Neuronal stem cell (in vitro differentiated cells): ENCODE measurements around the gene FEZ2.

Source experiments
- DNase-seq: peaks from one replicate; pipeline ENCODE4 v3.0.0-alpha.2; 2013; ENCODE audit warnings: low spot score
- H2AFZ ChIP-seq: one replicate; pipeline ENCODE4 v1.6.1; 2013; ENCODE audit warnings: mild to moderate bottlenecking, low read length, inconsistent platforms
- H2AK5ac ChIP-seq: 2 replicates; pipeline ENCODE4 v1.6.1; 2013; ENCODE audit warnings: low read depth, mild to moderate bottlenecking, inconsistent platforms, low read length, moderate library complexity, mixed read lengths
- H2BK120ac ChIP-seq: 2 replicates; pipeline ENCODE4 v1.6.1; 2013; ENCODE audit warnings: low read depth, mild to moderate bottlenecking, inconsistent platforms, low read length, moderate library complexity, mixed read lengths
- H2BK12ac ChIP-seq: one replicate; pipeline ENCODE4 v1.6.1; 2013; ENCODE audit warnings: low read length, inconsistent platforms
- H2BK15ac ChIP-seq: 2 replicates; pipeline ENCODE4 v1.6.1; 2013; ENCODE audit warnings: mild to moderate bottlenecking, low read length, inconsistent platforms, mixed read lengths
- H2BK5ac ChIP-seq: one replicate; pipeline ENCODE4 v1.6.1; 2013; ENCODE audit warnings: inconsistent platforms, mild to moderate bottlenecking, low read length, moderate library complexity
- H3K14ac ChIP-seq: one replicate; pipeline ENCODE4 v1.6.1; 2013; ENCODE audit warnings: low read length, inconsistent platforms
- H3K18ac ChIP-seq: 2 replicates; pipeline ENCODE4 v1.6.1; 2013; ENCODE audit warnings: low read length, inconsistent platforms
- H3K23ac ChIP-seq: 2 replicates; pipeline ENCODE4 v1.6.1; 2013; ENCODE audit warnings: low read depth, mild to moderate bottlenecking, mixed read lengths, low read length, inconsistent platforms; ENCODE audit not compliant: poor library complexity
- H3K27ac ChIP-seq: replicated peaks from 3 replicates; pipeline ENCODE4 v1.5.1; 2013; ENCODE audit warnings: low read length, inconsistent platforms
- H3K27me3 ChIP-seq, 3 experiments: 2 replicates each; pipeline ENCODE4 v1.6.1; 2013; ENCODE audit warnings: low read length in 3 of 3, mild to moderate bottlenecking in 2 of 3, inconsistent platforms in 1 of 3, low read depth in 1 of 3, mixed read lengths in 1 of 3, moderate library complexity in 1 of 3; ENCODE audit not compliant: control insufficient read depth in 3 of 3, insufficient read depth in 3 of 3
- H3K36me3 ChIP-seq, 2 donors: replicated peaks in 1 of 2; 2 replicates each; pipeline ENCODE4 v1.6.1; 2013; ENCODE audit warnings: low read length in 2 of 2; ENCODE audit not compliant: control insufficient read depth in 2 of 2, insufficient read depth in 2 of 2
- H3K4ac ChIP-seq: 2 replicates; pipeline ENCODE4 v1.6.1; 2013; ENCODE audit warnings: inconsistent platforms, mild to moderate bottlenecking, low read length, moderate library complexity
- H3K4me1 ChIP-seq, 2 donors: 1 replicate in 1 of 2; 2 replicates in 1 of 2; pipeline ENCODE4 v1.6.1; 2013; ENCODE audit warnings: low read length in 2 of 2, low read depth in 1 of 2; ENCODE audit not compliant: control insufficient read depth in 2 of 2, insufficient read depth in 1 of 2
- H3K4me2 ChIP-seq: one replicate; pipeline ENCODE4 v1.6.1; 2013; ENCODE audit warnings: mild to moderate bottlenecking, low read length, inconsistent platforms; ENCODE audit not compliant: insufficient read depth, poor library complexity, severe bottlenecking
- H3K4me3 ChIP-seq, 2 donors: 2 replicates each; pipeline ENCODE4 v1.5.1; 2013; ENCODE audit warnings: low read length in 2 of 2, mild to moderate bottlenecking in 2 of 2, inconsistent platforms in 1 of 2, moderate library complexity in 1 of 2
- H3K79me1 ChIP-seq: one replicate; pipeline ENCODE4 v1.6.1; 2013; ENCODE audit warnings: low read depth, mild to moderate bottlenecking, inconsistent platforms, low read length, moderate library complexity
- H3K9ac ChIP-seq: one replicate; pipeline ENCODE4 v1.6.1; 2013; ENCODE audit warnings: mild to moderate bottlenecking, low read depth, low read length, inconsistent platforms; ENCODE audit not compliant: poor library complexity
- H3K9me3 ChIP-seq, 2 donors: replicated peaks in 1 of 2; 2 replicates each; pipeline versions ENCODE3 to v1.6.1; 2013; ENCODE audit warnings: low read length in 2 of 2, mild to moderate bottlenecking in 2 of 2, inconsistent platforms in 1 of 2, low read depth in 1 of 2, mixed read lengths in 1 of 2, moderate library complexity in 1 of 2; ENCODE audit not compliant: control insufficient read depth in 2 of 2, insufficient read depth in 1 of 2
- H4K8ac ChIP-seq: one replicate; pipeline ENCODE4 v1.6.1; 2013; ENCODE audit warnings: low read depth, mild to moderate bottlenecking, inconsistent platforms, low read length, moderate library complexity
- H4K91ac ChIP-seq: one replicate; pipeline ENCODE4 v1.6.1; 2013; ENCODE audit warnings: low read length, low read depth, mild to moderate bottlenecking, inconsistent platforms; ENCODE audit not compliant: poor library complexity
- WGBS, 2 donors: extraction: QIAGEN DNeasy Blood & Tissue Kit; methylation state at CpG; one replicate each; pipeline ENCODE4 v1.1.7; 2013; ENCODE audit warnings: missing lambda C conversion rate in 2 of 2, mixed read lengths in 1 of 2; ENCODE audit not compliant: insufficient read length in 2 of 2, insufficient replicate concordance in 1 of 2; ENCODE audit errors: extremely low coverage in 2 of 2; 5-methylcytosine and 5-hydroxymethylcytosine counted together

FEZ2 gene

DNA sequence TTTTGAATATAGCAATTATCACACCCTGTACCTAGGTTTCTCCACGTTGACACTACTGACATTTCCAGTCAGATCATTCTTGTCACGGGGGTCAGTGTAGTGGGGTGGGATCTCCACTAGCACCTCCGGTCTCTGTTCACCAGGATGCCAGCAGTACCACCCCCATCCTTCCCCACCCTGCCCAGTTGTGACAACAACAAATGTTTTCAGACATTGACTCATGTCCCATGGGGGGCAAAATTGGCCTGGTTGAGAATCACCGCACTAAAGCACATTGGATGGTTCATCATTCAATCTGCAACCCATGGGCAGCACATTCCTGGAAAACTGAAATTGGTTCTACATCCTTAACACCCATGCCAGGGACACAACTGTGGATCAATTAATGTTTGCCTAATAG lies 32.3 kb downstream of the FEZ2 start:
- DNase-seq, result no peak
- H3K27me3 ChIP-seq, result no peaks in the 10 kb centered on the region
- H2AK5ac ChIP-seq, result no peak overlapping the region
- no peak overlapping the region for H3K4ac ChIP-seq
- peaks cover 4 to 57% of the 10 kb centered on the region in 2 donors for H3K36me3 ChIP-seq
- no peak overlapping the region for H3K23ac ChIP-seq
- no peak overlapping the region for H3K14ac ChIP-seq
- no peak overlapping the region for H4K8ac ChIP-seq
- no peak overlapping the region for H2AFZ ChIP-seq
- H3K4me1 ChIP-seq, result peaks cover 0 to 2% of the 10 kb centered on the region in 2 donors
- H3K18ac ChIP-seq, result no peak overlapping the region
- H4K91ac ChIP-seq, result peak overlapping the region; percentile 13
- no peak overlapping the region for H3K4me3 ChIP-seq
- no peak overlapping the region for H2BK15ac ChIP-seq
- no peak overlapping the region for H3K27ac ChIP-seq
- H3K4me2 ChIP-seq, result no peak overlapping the region
- H3K79me1 ChIP-seq, result peaks cover 1% of the 10 kb centered on the region
- WGBS, 2 donors, result no CpG with 5 or more reads among the region's 4 CpGs
- no peak overlapping the region for H2BK120ac ChIP-seq
- H3K9ac ChIP-seq, result no peak overlapping the region
- no peaks in the 10 kb centered on the region for H3K9me3 ChIP-seq
- no peak overlapping the region for H2BK12ac ChIP-seq
- no peak overlapping the region for H2BK5ac ChIP-seq

DNA sequence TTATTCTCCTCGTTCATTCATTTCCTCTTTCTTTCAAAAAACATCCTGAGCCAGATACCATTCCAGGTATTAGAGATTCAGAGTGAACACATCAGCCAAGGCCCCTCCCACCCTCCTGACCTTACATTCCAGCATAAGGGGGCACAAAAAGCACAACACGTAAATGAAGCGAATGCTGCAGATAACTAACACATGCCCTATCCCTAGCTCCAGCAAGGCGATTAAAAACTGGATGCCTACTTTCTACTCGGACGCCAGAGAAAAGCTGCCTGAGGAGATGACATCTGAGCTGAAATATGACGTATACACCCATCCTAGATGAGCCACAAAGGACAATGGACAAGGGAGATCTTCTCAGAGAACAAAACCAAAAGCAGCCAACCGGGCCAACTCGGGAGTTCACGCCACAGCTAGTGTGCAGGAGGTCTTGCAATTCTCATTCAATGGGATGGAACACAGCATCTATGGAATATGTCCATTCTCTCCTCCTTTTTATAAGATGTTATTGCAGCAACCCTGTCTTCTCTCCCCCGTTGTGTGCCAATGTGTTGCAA lies 33.5 kb downstream of the FEZ2 start:
- Histone ChIP-seq H3K14ac (no peak overlapping the region), H3K9ac (no peak overlapping the region), H2BK15ac (no peak overlapping the region), H3K18ac (no peak overlapping the region), H3K27ac (no peak overlapping the region), H4K91ac (no peak overlapping the region), H3K27me3 (no peaks in the 10 kb centered on the region), H3K23ac (no peak overlapping the region), H2AFZ (no peak overlapping the region), H3K79me1 (peaks cover 1% of the 10 kb centered on the region), H3K36me3 (peaks cover 4 to 65% of the 10 kb centered on the region in 2 donors), H3K4me3 (no peak overlapping the region), H3K9me3 (no peaks in the 10 kb centered on the region), H3K4ac (no peak overlapping the region), H2BK120ac (no peak overlapping the region), H3K4me1 (peaks cover 0 to 2% of the 10 kb centered on the region in 2 donors), H4K8ac (no peak overlapping the region), H3K4me2 (no peak overlapping the region), H2BK12ac (no peak overlapping the region), H2AK5ac (no peak overlapping the region), H2BK5ac (no peak overlapping the region)
- no peak for DNase-seq
- WGBS, 2 donors, result 100% methylated on average over 1 of the region's 11 CpGs; no CpG with 5 or more reads in 1 of the 2 donors

DNA sequence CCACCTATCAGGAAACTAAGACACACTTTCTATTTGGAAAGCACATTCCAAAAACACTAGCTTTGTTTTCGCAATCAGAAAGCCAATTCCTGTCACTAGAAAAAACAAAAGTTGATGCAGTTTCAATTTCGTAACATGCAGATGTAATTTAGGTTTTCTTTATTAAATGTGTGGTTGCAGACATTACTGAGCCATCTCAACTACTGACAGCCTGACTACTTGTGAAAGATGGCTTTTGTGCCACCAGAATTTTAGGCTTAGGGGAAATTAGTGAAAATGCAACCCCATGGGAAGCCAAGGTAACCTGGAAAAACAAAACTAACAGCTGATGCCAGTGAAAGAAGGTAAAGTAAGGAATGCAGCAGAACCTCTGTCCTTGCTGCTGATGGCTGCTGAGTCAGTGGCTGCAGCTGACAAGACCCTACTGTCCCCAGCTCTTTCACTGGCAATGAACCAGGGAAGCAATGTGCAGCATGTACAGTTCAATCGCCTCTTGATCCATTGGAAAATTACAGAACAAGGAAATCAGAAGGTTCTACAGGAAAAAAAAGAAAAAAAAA lies 34.9 kb downstream of the FEZ2 start:
- peaks cover 4 to 67% of the 10 kb centered on the region in 2 donors for H3K36me3 ChIP-seq
- no peak overlapping the region for H2BK12ac ChIP-seq
- H2AFZ ChIP-seq, result no peak overlapping the region
- no peak overlapping the region for H3K4ac ChIP-seq
- no peaks in the 10 kb centered on the region for H3K27me3 ChIP-seq
- no peak overlapping the region for H3K18ac ChIP-seq
- no peak overlapping the region for H3K27ac ChIP-seq
- H2BK5ac ChIP-seq, result no peak overlapping the region
- no peak overlapping the region for H3K4me3 ChIP-seq
- no peaks in the 10 kb centered on the region for H3K9me3 ChIP-seq
- no peak overlapping the region for H2BK15ac ChIP-seq
- H3K9ac ChIP-seq, result no peak overlapping the region
- peaks cover 1% of the 10 kb centered on the region for H3K79me1 ChIP-seq
- H2BK120ac ChIP-seq, result no peak overlapping the region
- no peak overlapping the region for H2AK5ac ChIP-seq
- no CpG with 5 or more reads among the region's 3 CpGs for WGBS, 2 donors
- H4K8ac ChIP-seq, result no peak overlapping the region
- no peak for DNase-seq
- no peak overlapping the region for H3K23ac ChIP-seq
- H3K4me2 ChIP-seq, result no peak overlapping the region
- no peak overlapping the region for H4K91ac ChIP-seq
- H3K14ac ChIP-seq, result no peak overlapping the region
- H3K4me1 ChIP-seq, result peaks cover 0 to 2% of the 10 kb centered on the region in 2 donors

DNA sequence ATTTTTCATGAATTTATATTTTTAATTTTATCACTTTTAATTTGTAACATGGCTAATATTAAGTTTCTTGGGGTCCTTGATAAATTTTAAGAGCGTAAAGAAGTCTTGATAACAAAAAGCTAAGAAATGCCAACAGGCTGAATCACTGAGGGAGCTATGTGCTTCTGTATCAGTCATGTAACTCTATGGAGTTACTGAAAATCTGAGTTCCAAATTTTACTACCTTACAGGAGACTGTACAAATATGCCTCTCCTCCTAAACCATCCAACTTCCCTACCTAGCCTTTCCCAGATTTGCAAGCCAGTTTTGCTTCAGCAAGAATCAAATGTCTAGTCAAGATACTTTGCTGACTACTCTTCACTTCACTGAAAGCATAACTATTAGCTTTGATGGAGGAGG lies 35.7 kb downstream of the FEZ2 start:
- peaks cover 0 to 2% of the 10 kb centered on the region in 2 donors for H3K4me1 ChIP-seq
- DNase-seq, result no peak
- no peak overlapping the region for H2AK5ac ChIP-seq
- no peak overlapping the region for H3K4me2 ChIP-seq
- H2BK5ac ChIP-seq, result no peak overlapping the region
- no peak overlapping the region for H3K27ac ChIP-seq
- H3K9me3 ChIP-seq, result no peaks in the 10 kb centered on the region
- no peak overlapping the region for H2BK12ac ChIP-seq
- no peak overlapping the region for H4K91ac ChIP-seq
- H3K23ac ChIP-seq, result no peak overlapping the region
- no peak overlapping the region for H4K8ac ChIP-seq
- H3K4me3 ChIP-seq, result no peak overlapping the region
- peaks cover 4 to 71% of the 10 kb centered on the region in 2 donors for H3K36me3 ChIP-seq
- peaks cover 1% of the 10 kb centered on the region for H3K79me1 ChIP-seq
- no peak overlapping the region for H3K14ac ChIP-seq
- no peak overlapping the region for H2BK15ac ChIP-seq
- no peaks in the 10 kb centered on the region for H3K27me3 ChIP-seq
- no peak overlapping the region for H3K4ac ChIP-seq
- H2AFZ ChIP-seq, result no peak overlapping the region
- H3K18ac ChIP-seq, result no peak overlapping the region
- H2BK120ac ChIP-seq, result no peak overlapping the region
- H3K9ac ChIP-seq, result no peak overlapping the region
- WGBS, 2 donors, result no CpG with 5 or more reads among the region's 1 CpG
